Adrenal gland (tissue), 12 donors: ENCODE measurements around the gene GLIPR1L2. TPM values are rescaled to one million over a fixed set of nuclear protein-coding genes. Genes with fewer than 3 reads are reported as not detected.
"Not testable (repeated sequence)": the region's sequence is repeated elsewhere in the genome, so short reads cannot be mapped to it uniquely, and the experiment has no call there.

ENCODE experiments used
- DNase-seq, 7 donors: peaks; one replicate each; pipeline ENCODE4 v3.0.0-alpha.2; 2019 to 2020
- H3K27ac ChIP-seq, 5 donors: fragments of 200-600 bp; sonication (generic) in 4 of 5; 1 replicate in 3 of 5; 2 replicates in 2 of 5; pipeline versions ENCODE4 v1.5.1 to v1.8.0; 2016 to 2020; ENCODE audit warnings: mild to moderate bottlenecking in 1 of 5
- H3K27me3 ChIP-seq: fragments of 200-600 bp; 2 replicates; pipeline ENCODE4 v1.8.0; 2021
- H3K36me3 ChIP-seq, 2 donors: fragments of 200-600 bp; replicated peaks in 1 of 2; 1 replicate in 1 of 2; 2 replicates in 1 of 2; pipeline versions ENCODE4 v1.5.1 to v1.8.0; 2018 to 2022
- H3K4me1 ChIP-seq, 2 donors: fragments of 200-600 bp; replicated peaks in 1 of 2; 1 replicate in 1 of 2; 2 replicates in 1 of 2; pipeline versions ENCODE4 v1.5.1 to v1.8.0; 2018 to 2021
- H3K4me3 ChIP-seq, 4 donors: fragments of 200-600 bp; sonication (generic) in 3 of 4; one replicate each; pipeline ENCODE4 v1.5.1; 2016 to 2018
- H3K9me3 ChIP-seq, 3 donors: fragments of 200-600 bp; sonication (generic) in 1 of 3; replicated peaks in 1 of 3; 1 replicate in 2 of 3; 2 replicates in 1 of 3; pipeline versions ENCODE4 v1.5.1 to v1.8.0; 2016 to 2021
- CTCF ChIP-seq, 6 experiments: fragments of 450-650 bp in 4 of 6; fragments of 200-600 bp in 2 of 6; sonication (generic) in 1 of 6; IDR thresholded peaks; 1 replicate in 5 of 6; 2 replicates in 1 of 6; pipeline versions ENCODE4 v1.5.1 to v1.8.0; 2016 to 2021; ENCODE audit warnings: antibody characterized with exemption in 6 of 6, mild to moderate bottlenecking in 2 of 6, moderate library complexity in 1 of 6
- POLR2A ChIP-seq, 2 donors: fragments of 450-650 bp; IDR thresholded peaks; one replicate each; pipeline ENCODE4 v1.6.1; 2017; ENCODE audit warnings: antibody characterized with exemption in 2 of 2, mild to moderate bottlenecking in 2 of 2, moderate library complexity in 1 of 2
- WGBS, 4 donors: extraction: QIAGEN DNeasy Blood & Tissue Kit in 2 of 4; methylation state at CpG; one replicate each; pipeline versions ENCODE4 v1.1.5 to v1.1.7; 2013 to 2017; 5-methylcytosine and 5-hydroxymethylcytosine counted together
- intact Hi-C, 2 donors: fragments of 100-400 bp; cut with DNase I; formaldehyde crosslinking; loops; one replicate each; pipeline versions ENCODE4 v1.14.1 to v1.15.0; 2022 to 2023
- polyA plus RNA-seq, 3 donors: library from polyadenylated mRNA; stranded (reverse); fragments of 200-250 nt in 2 of 3; fragments of 350-450 nt in 1 of 3; fragmentation: Illumina TruSeq in 1 of 3; extraction: RNeasy Lipid Tissue Mini Kit (QIAGEN cat#74804) in 1 of 3; gene quantifications; one replicate each; pipeline ENCODE4 v1.2.3, GENCODE V29; 2013 to 2014
- total RNA-seq, 9 donors: library from RNA; depleted of rRNA in 4 of 9; stranded (reverse); fragments of >200 nt in 4 of 9; fragments of 120-200 nt in 1 of 9; fragmentation: NEBNext Ultra II Directional in 1 of 9; extraction: Animal tissue kit (Norgen Biotek cat#: 25700) in 1 of 9; gene quantifications; one replicate each; pipeline versions ENCODE4 v1.1.0 to v1.2.4, GENCODE V29; 2013 to 2023
- donor health status: healthy with polysubstance abuse.
- donor health status: Bipolar disorder and iron deficiency.
- donor health status: DM: yes; HTN: yes; CAD: no.
- donor health status: DM: no; HTN: no; CAD: no.
- donor health status: DM: no; HTN: no; CAD: no.
- donor health status: DM: yes; HTN: yes; CAD: no.

Gene GLIPR1L2
- total and polyA plus RNA-seq, 12 donors, result 0.51 to 6.2 (median 1.5) TPM

GRCh38 chr12:75443709-75444108, 52.8 kb downstream of the GLIPR1L2 start:
- TF ChIP-seq CTCF (IDR thresholded peaks at IDR 0.05), result no peak
- TF ChIP-seq POLR2A (IDR thresholded peaks at IDR 0.05), result no peak
- H3K36me3 ChIP-seq, result no peaks in the 10 kb centered on the region
- H3K27ac ChIP-seq, result peak overlapping the region in 1 of 5 donors; percentile 24
- H3K27me3 ChIP-seq, result no peaks in the 10 kb centered on the region
- intact Hi-C loops, result no loop called here
- WGBS, 4 donors, result 58 to 68% (median 59%) methylated on average over 3 of the region's 3 CpGs
- H3K9me3 ChIP-seq, result no peaks in the 10 kb centered on the region
- H3K4me1 ChIP-seq, result peaks cover 4 to 6% of the 10 kb centered on the region in 2 donors
- DNase-seq, result no peak
- no peak overlapping the region for H3K4me3 ChIP-seq

GRCh38 chr12:75444429-75445136, 53.7 kb downstream of the GLIPR1L2 start:
- intact Hi-C loops, result no loop called here
- Histone ChIP-seq H3K36me3 (no peaks in the 10 kb centered on the region), H3K27me3 (no peaks in the 10 kb centered on the region), H3K4me1 (peaks cover 4 to 6% of the 10 kb centered on the region in 2 donors), H3K4me3 (no peak overlapping the region), H3K27ac (peak overlapping the region in 3 of 5 donors; percentile 24 to 59 (median 28)), H3K9me3 (no peaks in the 10 kb centered on the region)
- peak; percentile 41 to 83 (median 73) for DNase-seq
- TF ChIP-seq CTCF (IDR thresholded peaks at IDR 0.05) (no peak), POLR2A (IDR thresholded peaks at IDR 0.05) (peak in 1 of 2 donors; percentile 9)
- whole genome bisulfite sequencing, 4 donors, result 73 to 80% (median 73%) methylated on average over 6 of the region's 6 CpGs

GRCh38 chr12:75445137-75445507, 54.2 kb downstream of the GLIPR1L2 start:
- H3K4me1 ChIP-seq, DNase-seq, H3K9me3 ChIP-seq, H3K27me3 ChIP-seq, intact Hi-C loops, H3K36me3 ChIP-seq, H3K4me3 ChIP-seq: not testable (repeated sequence)
- peak overlapping the region in 1 of 5 donors; percentile 59 for H3K27ac ChIP-seq
- WGBS, 4 donors, result 62 to 68% (median 63%) methylated on average over 7 of the region's 7 CpGs

GRCh38 chr12:75446857-75447256, 56.0 kb downstream of the GLIPR1L2 start:
- Histone ChIP-seq H3K36me3 (no peaks in the 10 kb centered on the region), H3K4me3 (no peak overlapping the region), H3K4me1 (peaks cover 4 to 6% of the 10 kb centered on the region in 2 donors), H3K27ac (no peak overlapping the region), H3K9me3 (no peaks in the 10 kb centered on the region), H3K27me3 (no peaks in the 10 kb centered on the region)
- intact Hi-C loops, result no loop called here
- TF ChIP-seq CTCF (IDR thresholded peaks at IDR 0.05) (no peak), POLR2A (IDR thresholded peaks at IDR 0.05) (no peak)
- no peak for DNase-seq
